ENCODE results near the gene AGPAT3.

AGPAT3 gene

DNA sequence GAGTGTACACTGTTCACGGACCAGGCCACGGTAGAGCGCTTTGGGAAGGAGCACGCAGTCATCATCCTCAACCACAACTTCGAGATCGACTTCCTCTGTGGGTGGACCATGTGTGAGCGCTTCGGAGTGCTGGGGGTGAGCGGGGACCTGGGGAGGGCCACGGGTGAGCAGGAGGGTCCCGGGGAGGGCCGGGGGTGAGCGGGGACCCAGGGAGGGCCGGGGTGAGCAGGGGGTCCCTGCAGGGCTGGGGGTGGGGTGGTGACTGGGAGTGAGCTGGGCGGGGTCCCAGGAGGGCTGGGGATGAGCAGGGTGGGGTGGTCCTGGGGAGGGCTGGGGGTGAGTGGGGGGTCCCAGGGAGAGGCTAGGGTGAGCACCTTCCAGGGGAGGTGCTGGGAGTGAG is 103.0 kb downstream of the AGPAT3 start:
- TF ChIP-seq, protein P1, sequence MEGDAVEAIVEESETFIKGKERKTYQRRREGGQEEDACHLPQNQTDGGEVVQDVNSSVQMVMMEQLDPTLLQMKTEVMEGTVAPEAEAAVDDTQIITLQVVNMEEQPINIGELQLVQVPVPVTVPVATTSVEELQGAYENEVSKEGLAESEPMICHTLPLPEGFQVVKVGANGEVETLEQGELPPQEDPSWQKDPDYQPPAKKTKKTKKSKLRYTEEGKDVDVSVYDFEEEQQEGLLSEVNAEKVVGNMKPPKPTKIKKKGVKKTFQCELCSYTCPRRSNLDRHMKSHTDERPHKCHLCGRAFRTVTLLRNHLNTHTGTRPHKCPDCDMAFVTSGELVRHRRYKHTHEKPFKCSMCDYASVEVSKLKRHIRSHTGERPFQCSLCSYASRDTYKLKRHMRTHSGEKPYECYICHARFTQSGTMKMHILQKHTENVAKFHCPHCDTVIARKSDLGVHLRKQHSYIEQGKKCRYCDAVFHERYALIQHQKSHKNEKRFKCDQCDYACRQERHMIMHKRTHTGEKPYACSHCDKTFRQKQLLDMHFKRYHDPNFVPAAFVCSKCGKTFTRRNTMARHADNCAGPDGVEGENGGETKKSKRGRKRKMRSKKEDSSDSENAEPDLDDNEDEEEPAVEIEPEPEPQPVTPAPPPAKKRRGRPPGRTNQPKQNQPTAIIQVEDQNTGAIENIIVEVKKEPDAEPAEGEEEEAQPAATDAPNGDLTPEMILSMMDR (IDR thresholded peaks at IDR 0.05; ENCODE audit: extremely low read depth, missing control alignments): no peak
- DNase-seq (ENCODE audit: low spot score): no peak

DNA sequence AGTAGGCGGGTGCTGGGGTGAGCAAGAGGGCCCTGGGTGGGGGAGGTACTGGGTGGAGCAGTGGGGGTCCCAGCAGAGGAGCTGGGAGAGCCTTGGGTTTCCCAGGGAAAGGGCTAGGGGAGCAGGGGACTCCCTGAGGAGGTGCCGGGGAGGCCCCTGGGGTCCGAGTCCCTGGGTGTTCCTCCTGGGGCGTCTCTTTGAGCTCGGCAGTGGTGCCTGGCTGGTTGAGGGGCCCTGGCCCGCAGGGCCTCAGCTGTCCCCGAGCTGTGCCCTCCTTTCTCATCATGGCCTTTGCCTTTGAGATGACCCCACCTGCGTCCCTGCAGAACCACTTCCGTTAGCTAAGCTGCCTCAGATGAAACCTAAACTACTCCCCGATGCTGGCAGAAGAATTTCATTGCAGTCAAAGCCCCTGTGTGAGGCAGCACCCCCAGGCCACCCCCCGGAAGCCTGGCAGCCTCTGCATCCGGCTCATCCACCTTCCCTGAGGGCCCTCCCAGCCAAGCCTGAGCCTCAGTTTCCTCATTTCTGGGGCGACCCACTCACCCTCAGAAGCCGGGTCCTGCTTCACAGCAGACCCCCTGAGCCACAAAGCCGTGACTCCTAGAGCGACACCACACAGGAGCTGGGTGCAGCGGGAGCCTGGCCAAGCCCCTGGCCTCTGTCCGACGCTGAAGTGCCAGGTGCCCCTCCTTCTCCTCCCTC is 103.5 kb downstream of the AGPAT3 start:
- no peak for DNase-seq (ENCODE audit: low spot score)
- TF ChIP-seq, protein P1 (IDR thresholded peaks at IDR 0.05; ENCODE audit: extremely low read depth, missing control alignments): no peak

GRCh38 chr21:43969115-43969444 is 104.1 kb downstream of the AGPAT3 start:
- DNase-seq (ENCODE audit: low spot score): no peak
- TF ChIP-seq, protein P1 (IDR thresholded peaks at IDR 0.05; ENCODE audit: extremely low read depth, missing control alignments): no peak

GRCh38 chr21:43970551-43970950 is 105.5 kb downstream of the AGPAT3 start:
- DNase-seq (ENCODE audit: low spot score): no peak
- TF ChIP-seq, protein P1 (IDR thresholded peaks at IDR 0.05; ENCODE audit: extremely low read depth, missing control alignments): no peak

DNA sequence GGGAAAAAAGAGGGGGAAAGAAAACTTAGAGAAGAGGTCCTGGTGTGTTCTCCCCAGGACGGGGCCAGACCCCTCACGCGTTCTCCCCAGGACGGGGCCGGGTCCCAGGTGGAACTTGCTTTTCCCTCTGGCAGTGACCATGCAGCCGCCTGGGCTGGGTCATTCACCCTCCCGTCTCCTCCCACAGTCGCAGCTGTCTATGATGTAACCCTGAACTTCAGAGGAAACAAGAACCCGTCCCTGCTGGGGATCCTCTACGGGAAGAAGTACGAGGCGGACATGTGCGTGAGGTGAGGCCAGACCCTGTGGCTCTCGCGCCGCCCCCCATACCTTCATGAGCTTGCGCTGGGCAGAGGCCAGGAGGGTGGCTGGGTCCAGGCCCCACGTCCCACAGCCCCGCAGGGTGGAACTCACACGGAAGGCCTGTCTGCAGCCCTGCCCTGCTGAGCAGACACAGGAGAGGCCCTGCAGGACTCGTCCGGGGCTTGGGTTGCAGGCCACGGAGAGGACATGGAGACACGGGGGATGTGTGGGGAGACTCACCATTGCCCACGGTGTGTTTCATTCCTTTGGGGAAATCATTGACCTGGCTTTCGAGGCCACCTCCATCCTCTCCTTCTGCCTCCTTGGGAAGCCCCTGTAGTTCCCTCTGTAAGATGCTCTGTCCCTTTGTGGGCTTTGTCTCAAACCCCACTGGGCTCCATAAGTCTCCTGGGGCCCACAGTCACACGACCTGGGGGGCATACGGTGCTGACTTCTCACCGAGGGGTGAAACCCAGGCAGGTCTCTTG is 106.4 kb downstream of the AGPAT3 start:
- TF ChIP-seq, protein P1 (IDR thresholded peaks at IDR 0.05; ENCODE audit: extremely low read depth, missing control alignments): no peak
- DNase-seq (ENCODE audit: low spot score): no peak

DNA sequence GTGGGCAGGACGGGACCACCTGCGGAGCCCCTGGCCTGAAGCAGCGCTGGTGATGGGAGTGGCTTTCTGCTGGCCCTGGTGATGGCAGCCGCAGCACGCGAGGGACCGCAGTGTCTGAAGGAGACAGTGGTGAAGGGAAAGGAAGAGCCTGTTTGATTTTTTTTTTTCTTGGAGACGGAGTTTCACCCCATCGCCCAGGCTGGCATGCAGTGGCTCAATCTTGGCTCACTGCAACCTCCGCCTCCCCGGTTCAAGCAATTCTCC is 106.9 kb downstream of the AGPAT3 start:
- no peak for DNase-seq (ENCODE audit: low spot score)
- TF ChIP-seq, protein P1 (IDR thresholded peaks at IDR 0.05; ENCODE audit: extremely low read depth, missing control alignments): no peak

- TF ChIP-seq, protein P1 (IDR thresholded peaks at IDR 0.05; ENCODE audit: extremely low read depth, missing control alignments): no peak
- DNase-seq (ENCODE audit: low spot score): no peak
Observed at GRCh38 chr21:43972850-43973633, 108.0 kb downstream of the AGPAT3 start.

Data from GM20000 (cell line).